ENCODE measurements around the gene NLGN3. TPM values are rescaled to one million over a fixed set of nuclear protein-coding genes. Genes with fewer than 3 reads are reported as not detected.
A peak's percentile ranks its signal among the peaks of the same experiment; 100 is the strongest.
"Not testable (repeated sequence)": the region's sequence is repeated elsewhere in the genome, so short reads cannot be mapped to it uniquely, and the experiment has no call there.

The NLGN3 gene
- total RNA-seq, 1 donor from 2014 or later = 0.67 TPM

DNA sequence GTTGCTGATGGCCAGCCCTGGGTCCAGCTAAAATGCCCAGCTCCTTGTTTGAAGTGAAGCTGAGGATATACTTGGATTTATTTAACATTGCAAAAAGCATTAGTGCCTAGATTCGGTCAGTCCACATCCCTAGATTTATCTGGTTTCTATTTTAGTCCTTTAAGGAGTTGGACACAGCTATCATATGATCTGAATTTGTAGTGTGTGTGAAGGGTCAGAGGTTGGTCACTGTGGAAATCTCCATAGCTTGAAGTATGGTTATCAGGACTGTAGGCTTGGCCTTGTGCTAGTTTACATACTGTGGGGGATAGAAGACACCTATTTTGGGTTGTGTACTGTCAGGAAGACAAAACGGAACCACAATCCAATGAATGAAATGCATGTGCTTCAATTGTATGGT is 28.8 kb downstream of the NLGN3 start:
- ChIA-PET POLR2A (no interaction called here), CTCF (no interaction called here)
- intact Hi-C loops (cut with micrococcal nuclease) = no loop called here
- Mint-ChIP-seq H3K27me3 (no peaks in the 10 kb centered on the region), H3K36me3 (ENCODE audit: low read depth) (peaks cover 36% of the 10 kb centered on the region), H3K27ac (no peak overlapping the region), H3K9me3 (no peaks in the 10 kb centered on the region), H3K4me1 (peaks cover 7% of the 10 kb centered on the region), H3K4me3 (no peak overlapping the region)
- TF ChIP-seq, protein P1, sequence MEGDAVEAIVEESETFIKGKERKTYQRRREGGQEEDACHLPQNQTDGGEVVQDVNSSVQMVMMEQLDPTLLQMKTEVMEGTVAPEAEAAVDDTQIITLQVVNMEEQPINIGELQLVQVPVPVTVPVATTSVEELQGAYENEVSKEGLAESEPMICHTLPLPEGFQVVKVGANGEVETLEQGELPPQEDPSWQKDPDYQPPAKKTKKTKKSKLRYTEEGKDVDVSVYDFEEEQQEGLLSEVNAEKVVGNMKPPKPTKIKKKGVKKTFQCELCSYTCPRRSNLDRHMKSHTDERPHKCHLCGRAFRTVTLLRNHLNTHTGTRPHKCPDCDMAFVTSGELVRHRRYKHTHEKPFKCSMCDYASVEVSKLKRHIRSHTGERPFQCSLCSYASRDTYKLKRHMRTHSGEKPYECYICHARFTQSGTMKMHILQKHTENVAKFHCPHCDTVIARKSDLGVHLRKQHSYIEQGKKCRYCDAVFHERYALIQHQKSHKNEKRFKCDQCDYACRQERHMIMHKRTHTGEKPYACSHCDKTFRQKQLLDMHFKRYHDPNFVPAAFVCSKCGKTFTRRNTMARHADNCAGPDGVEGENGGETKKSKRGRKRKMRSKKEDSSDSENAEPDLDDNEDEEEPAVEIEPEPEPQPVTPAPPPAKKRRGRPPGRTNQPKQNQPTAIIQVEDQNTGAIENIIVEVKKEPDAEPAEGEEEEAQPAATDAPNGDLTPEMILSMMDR (IDR thresholded peaks at IDR 0.05) = no peak
- DNase-seq (no peak), ATAC-seq (ENCODE audit: low read depth) (no peak)

DNA sequence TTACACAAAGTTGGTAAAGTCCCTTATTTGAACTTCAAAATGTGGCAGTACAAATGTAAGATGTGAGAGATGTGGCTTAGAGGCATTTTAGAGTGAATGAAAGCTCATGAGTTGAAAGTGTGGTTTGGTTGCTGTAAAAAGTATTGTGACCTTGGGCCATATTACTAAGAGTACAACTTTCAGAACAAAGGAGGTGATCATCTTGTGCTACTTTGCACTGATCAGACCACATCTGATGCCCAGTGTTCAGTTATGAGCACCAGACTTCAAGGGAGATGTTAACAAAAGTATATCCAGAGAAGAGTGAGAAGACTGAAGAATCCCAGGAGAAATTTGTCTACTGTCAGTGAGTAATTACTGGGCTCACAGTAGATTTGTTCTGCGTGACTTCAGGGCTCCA is 30.2 kb downstream of the NLGN3 start:
- ChIA-PET CTCF (no interaction called here), POLR2A (no interaction called here)
- Mint-ChIP-seq H3K9me3 (no peaks in the 10 kb centered on the region), H3K27me3 (no peaks in the 10 kb centered on the region), H3K27ac (no peak overlapping the region), H3K4me3 (no peak overlapping the region), H3K36me3 (ENCODE audit: low read depth) (peaks cover 38% of the 10 kb centered on the region), H3K4me1 (peaks cover 7% of the 10 kb centered on the region)
- no peak for ATAC-seq (ENCODE audit: low read depth)
- intact Hi-C loops (cut with micrococcal nuclease) = no loop called here
- no peak for DNase-seq
- TF ChIP-seq, protein P1 (IDR thresholded peaks at IDR 0.05) = no peak

DNA sequence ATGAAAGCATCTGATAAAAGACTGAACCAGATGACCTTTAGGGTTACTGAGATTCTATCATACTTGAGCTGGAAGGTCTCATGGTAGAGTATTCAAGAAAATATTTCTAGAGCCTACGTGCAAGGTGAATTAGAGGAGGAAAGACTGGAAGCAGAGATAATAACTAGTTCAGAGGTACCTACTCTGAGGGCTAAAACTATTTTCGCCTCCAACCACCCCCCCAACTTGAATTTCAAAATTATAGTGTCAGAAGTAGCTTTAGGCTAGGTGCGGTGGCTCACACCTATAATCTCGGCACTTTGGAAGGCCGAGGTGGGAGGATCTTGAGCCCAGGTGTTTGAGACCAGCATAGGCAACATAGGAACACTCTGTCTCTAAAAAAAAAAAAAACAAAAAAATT is 30.9 kb downstream of the NLGN3 start:
- POLR2A ChIA-PET = no interaction called here
- peaks cover 7% of the 10 kb centered on the region for H3K4me1 Mint-ChIP-seq
- no peaks in the 10 kb centered on the region for H3K9me3 Mint-ChIP-seq
- intact Hi-C loops (cut with micrococcal nuclease) = no loop called here
- H3K36me3 Mint-ChIP-seq (ENCODE audit: low read depth) = peaks cover 38% of the 10 kb centered on the region
- DNase-seq = no peak
- TF ChIP-seq, protein P1 (IDR thresholded peaks at IDR 0.05) = no peak
- H3K27me3 Mint-ChIP-seq = no peaks in the 10 kb centered on the region
- CTCF ChIA-PET = no interaction called here
- no peak overlapping the region for H3K4me3 Mint-ChIP-seq
- no peak for ATAC-seq (ENCODE audit: low read depth)
- H3K27ac Mint-ChIP-seq = no peak overlapping the region

DNA sequence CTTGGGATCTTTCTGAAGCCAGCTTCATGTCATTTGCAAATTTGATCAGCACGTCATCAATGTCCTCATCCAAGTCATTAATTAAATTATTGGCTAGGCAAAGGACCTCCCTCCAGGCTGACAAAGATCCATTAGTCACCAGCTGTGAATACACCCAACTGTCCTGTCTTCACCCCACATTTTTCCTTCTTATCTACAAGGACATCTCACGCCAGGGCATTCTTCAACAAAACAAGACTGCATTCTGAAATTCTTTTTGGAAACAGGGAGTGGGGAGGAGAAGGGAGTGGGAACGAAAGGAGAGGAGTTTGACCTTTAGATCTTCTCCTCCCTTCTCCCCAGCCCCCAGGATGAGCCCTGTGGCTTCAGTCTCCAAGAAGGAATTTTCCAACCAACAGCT is 32.7 kb downstream of the NLGN3 start:
- Mint-ChIP-seq H3K9me3 (no peaks in the 10 kb centered on the region), H3K27ac (no peak overlapping the region), H3K4me1 (peaks cover 12% of the 10 kb centered on the region), H3K4me3 (no peak overlapping the region), H3K36me3 (ENCODE audit: low read depth) (peaks cover 42% of the 10 kb centered on the region), H3K27me3 (no peaks in the 10 kb centered on the region)
- ATAC-seq (ENCODE audit: low read depth) (no peak), DNase-seq (no peak)
- POLR2A ChIA-PET = no interaction called here
- TF ChIP-seq, protein P1 (IDR thresholded peaks at IDR 0.05) = no peak
- intact Hi-C loops (cut with micrococcal nuclease) = no loop called here
- CTCF ChIA-PET = no interaction called here

DNA sequence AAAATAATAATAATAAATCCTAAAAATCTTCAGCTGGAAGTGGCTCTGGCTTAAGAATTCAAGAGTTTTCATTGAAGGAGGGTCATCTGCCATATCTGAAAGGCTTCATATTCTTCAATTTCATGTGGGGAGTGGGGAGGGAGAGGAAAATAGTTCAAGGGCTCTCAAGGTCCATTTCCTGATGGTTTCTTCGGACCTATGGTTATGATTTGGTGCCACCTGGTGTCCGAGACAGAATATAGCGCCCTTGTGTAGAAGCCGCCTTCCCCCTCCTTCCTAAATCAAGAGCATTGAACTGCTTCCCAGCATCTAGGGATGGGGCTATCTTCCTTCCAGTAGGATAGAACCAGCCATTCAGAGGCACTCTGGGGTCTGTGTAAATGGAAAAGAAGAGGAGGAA is 34.3 kb downstream of the NLGN3 start:
- Mint-ChIP-seq H3K27ac (peak overlapping the region; percentile 30), H3K9me3 (no peaks in the 10 kb centered on the region), H3K36me3 (ENCODE audit: low read depth) (peaks cover 31% of the 10 kb centered on the region), H3K27me3 (no peaks in the 10 kb centered on the region), H3K4me1 (peaks cover 13% of the 10 kb centered on the region), H3K4me3 (no peak overlapping the region)
- intact Hi-C loops (cut with micrococcal nuclease) = loop anchor here (1.0 kb wide), 4 partner anchors 50 to 410 kb away; no protein-coding TSS in a partner anchor
- no peak for DNase-seq
- POLR2A ChIA-PET = interaction anchor here (4.3 kb wide), 1 partner anchor 18 kb away, joined by 87 read pairs; no protein-coding TSS in a partner anchor
- TF ChIP-seq, protein P1 (IDR thresholded peaks at IDR 0.05) = no peak
- no peak for ATAC-seq (ENCODE audit: low read depth)
- CTCF ChIA-PET = interaction anchor here (0.7 to 1.7 kb wide), 5 partner anchors 50 to 180 kb away, joined by 3 to 6 read pairs (median 3); no protein-coding TSS in a partner anchor

DNA sequence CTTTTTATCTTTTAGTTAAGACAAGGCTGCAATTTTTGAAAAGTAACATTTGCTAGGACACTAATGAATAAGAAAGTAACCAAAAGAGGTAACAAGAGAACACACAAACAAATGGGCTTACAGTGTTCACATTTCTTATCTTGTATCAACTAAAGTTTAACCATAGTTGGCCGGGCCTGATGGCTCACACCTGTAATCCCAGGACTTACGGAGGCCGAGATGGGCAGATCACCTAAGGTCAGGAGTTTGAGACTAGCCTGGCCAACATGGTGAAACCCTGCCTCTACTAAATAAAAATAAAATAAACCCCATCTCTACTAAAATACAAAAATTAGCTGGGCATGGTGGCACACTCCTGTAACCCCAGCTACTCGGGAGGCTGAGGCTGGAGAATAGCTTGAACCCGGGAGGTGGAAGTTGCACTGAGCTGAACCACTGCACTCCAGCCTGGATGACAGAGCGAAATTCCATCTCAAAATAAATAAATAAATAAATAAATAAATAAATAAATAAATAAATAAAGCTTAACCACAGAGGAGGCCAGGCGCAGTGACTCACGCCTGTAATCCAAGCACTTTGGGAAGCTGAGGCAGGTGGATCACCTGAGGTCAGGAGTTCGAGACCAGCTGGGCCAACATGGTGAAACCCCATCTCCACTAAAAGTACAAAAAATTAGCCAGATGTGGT is 36.1 kb downstream of the NLGN3 start:
- ChIA-PET POLR2A (interaction anchor here (0.6 to 4.3 kb wide), 8 partner anchors 12 to 194 kb away, joined by 4 to 87 read pairs (median 23); partner anchors contain the start of genes IL2RG, MED12, NONO and TAF1), CTCF (interaction anchor here (0.7 to 1.9 kb wide), 6 partner anchors 17 to 411 kb away, joined by 3 to 6 read pairs (median 5); partner anchors contain the start of gene NONO)
- not testable (repeated sequence) for H3K4me3 Mint-ChIP-seq; H3K9me3 Mint-ChIP-seq; H3K27me3 Mint-ChIP-seq; DNase-seq; ATAC-seq (ENCODE audit: low read depth)
- peaks cover 19% of the 10 kb centered on the region for H3K36me3 Mint-ChIP-seq (ENCODE audit: low read depth)
- peak overlapping the region; percentile 99 for H3K27ac Mint-ChIP-seq
- intact Hi-C loops (cut with micrococcal nuclease) = loop anchor here (1.0 to 10.0 kb wide), 5 partner anchors 68 to 986 kb away; partner anchors contain the start of genes IL2RG and SNX12
- peaks cover 13% of the 10 kb centered on the region for H3K4me1 Mint-ChIP-seq

Data from activated B cell treated with CpG ODN at 0.5 μM for 24 hours (primary cell).